Measurements from ENCODE around the gene TMEM82. TPM values are rescaled to one million over a fixed set of nuclear protein-coding genes. Genes with fewer than 3 reads are reported as not detected.

Gene TMEM82
- total and polyA plus RNA-seq, 2 experiments from 2014 or later, result 0.42 TPM; not detected in 1

GRCh38 chr1:15714406-15715136, 27.7 kb upstream of the TMEM82 start (continued):
- TF ChIP-seq ZNF462 (CRISPR knock-in tag; IDR thresholded peaks at IDR 0.05), result no peak
- no peak for TF ChIP-seq ZNF114 (CRISPR knock-in tag; IDR thresholded peaks at IDR 0.05)
- TF ChIP-seq NANOG (IDR thresholded peaks at IDR 0.05; ENCODE audit: borderline replicate concordance), result no peak
- no peak for TF ChIP-seq EZH2 (IDR thresholded peaks at IDR 0.05; ENCODE audit: low read depth, unreplicated experiment)
- TF ChIP-seq EZH2phosphoT487 (IDR thresholded peaks at IDR 0.05; ENCODE audit: unreplicated experiment), result no peak
- TF ChIP-seq POLR2AphosphoS5 (IDR thresholded peaks at IDR 0.05; ENCODE audit: low read depth), result no peak
- TF ChIP-seq ETS1 (IDR thresholded peaks at IDR 0.05), result no peak
- no peak for TF ChIP-seq ZNF331 (CRISPR knock-in tag; IDR thresholded peaks at IDR 0.05; ENCODE audit: low read depth)
- TF ChIP-seq CREB1 (CRISPR knock-in tag; IDR thresholded peaks at IDR 0.05; ENCODE audit: low read depth), result no peak
- TF ChIP-seq JUNB (IDR thresholded peaks at IDR 0.05; ENCODE audit: unreplicated experiment), result no peak

All from GM23338 (cell line).